GM12878 (cell line): ENCODE data around the gene BCCIP. TPM values are rescaled to one million over a fixed set of nuclear protein-coding genes. Genes with fewer than 3 reads are reported as not detected.

Experiments
- ATAC-seq: fragments of 200-7000 bp; cut with Tn5 transposase; 3 replicates; pipeline ENCODE4 v1.9.1; 2020; ENCODE audit warnings: mild to moderate bottlenecking, moderate library complexity
- BruUV-seq: library from RNA; stranded (reverse); fragments of 400-500 nt; replicated peaks from 2 replicates; lab custom pipeline; 2021; lab: Mats Ljungman, UMichigan
- CTCF ChIA-PET: fragments of 300-600 bp; sonication (Branson Sonifier 250); formaldehyde crosslinking; extraction: SDS; loops from one replicate; lab custom pipeline; 2021; ENCODE audit warnings: inconsistent platforms; lab: Yijun Ruan, JAX
- POLR2A ChIA-PET: fragments of 350-600 bp; formaldehyde crosslinking; extraction: SDS; loops from one replicate; lab custom pipeline; 2021; ENCODE audit warnings: inconsistent platforms; lab: Charles Lee
- RAD21 ChIA-PET: fragments of 300-600 bp; sonication (Branson Sonifier 250); formaldehyde crosslinking; loops from one replicate; lab custom pipeline; 2023; ENCODE audit warnings: antibody characterized with exemption; ENCODE audit not compliant: unreplicated experiment; lab: Charles Lee
- SMC1A ChIA-PET: fragments of 300-600 bp; sonication (Branson Sonifier 250); formaldehyde crosslinking; loops from one replicate; lab custom pipeline; 2023; ENCODE audit not compliant: unreplicated experiment, uncharacterized antibody; lab: Charles Lee
- DNase-seq: peaks from one replicate; pipeline ENCODE4 v3.0.0-alpha.2; 2011; ENCODE audit warnings: low read depth, low spot score
- FAIRE-seq: peaks from 3 replicates; lab custom pipeline; 2011; peaks lifted over from hg19 to GRCh38; lab: Jason Lieb, UNC
- H2AFZ ChIP-seq: 2 replicates; pipeline ENCODE4 v1.6.0; 2011; ENCODE audit warnings: low read depth, low read length, control low read depth; ENCODE audit not compliant: control insufficient read depth
- H3K27ac ChIP-seq: 2 replicates; pipeline ENCODE4 v1.5.1; 2011; ENCODE audit warnings: control low read depth; ENCODE audit not compliant: control insufficient read depth, insufficient read depth
- H3K27me3 ChIP-seq, 2 experiments: replicated peaks in 1 of 2; 2 replicates each; pipeline versions ENCODE4 v1.6.0 to v1.6.1; 2011; ENCODE audit warnings: low read length in 1 of 2; ENCODE audit not compliant: control insufficient read depth in 2 of 2, insufficient read depth in 2 of 2
- H3K36me3 ChIP-seq, 2 experiments: 2 replicates each; pipeline ENCODE4 v1.5.1; 2011; ENCODE audit warnings: low read length in 1 of 2; ENCODE audit not compliant: control insufficient read depth in 2 of 2, insufficient read depth in 2 of 2
- H3K4me1 ChIP-seq: 2 replicates; pipeline ENCODE4 v1.6.1; 2011; ENCODE audit warnings: mild to moderate bottlenecking, low read length, moderate library complexity, mixed read lengths; ENCODE audit not compliant: control insufficient read depth, insufficient read depth
- H3K4me2 ChIP-seq: 2 replicates; pipeline ENCODE4 v1.6.0; 2011; ENCODE audit warnings: control low read depth; ENCODE audit not compliant: control insufficient read depth, insufficient read depth
- H3K4me3 ChIP-seq: fragments of 200-600 bp; sonication (generic); 2 replicates; pipeline ENCODE4 v1.5.1; 2016
- H3K79me2 ChIP-seq: 2 replicates; pipeline ENCODE4 v1.6.0; 2011; ENCODE audit warnings: low read length; ENCODE audit not compliant: control insufficient read depth, insufficient read depth
- H3K9ac ChIP-seq: 2 replicates; pipeline ENCODE4 v1.8.0; 2011; ENCODE audit warnings: low read length, control low read depth, mixed read lengths; ENCODE audit not compliant: control insufficient read depth, insufficient read depth
- H3K9me3 ChIP-seq: replicated peaks from 3 replicates; pipeline ENCODE4 v1.5.1; 2011; ENCODE audit warnings: mild to moderate bottlenecking, low read length; ENCODE audit not compliant: control insufficient read depth, insufficient read depth
- H4K20me1 ChIP-seq: 2 replicates; pipeline ENCODE4 v1.6.0; 2011; ENCODE audit not compliant: control insufficient read depth, insufficient read depth
- BCL11A ChIP-seq: IDR thresholded peaks from 2 replicates; pipeline ENCODE4 v1.6.1; 2011; ENCODE audit warnings: low read depth, low read length
- CEBPZ ChIP-seq: fragments of 150-350 bp; IDR thresholded peaks from 2 replicates; pipeline ENCODE4 v1.6.1; 2016; ENCODE audit warnings: low read depth, low read length
- CUX1 ChIP-seq: IDR thresholded peaks from 2 replicates; pipeline ENCODE4 v1.6.1; 2012; ENCODE audit warnings: improper control_type of control experiment, low read depth, low read length; ENCODE audit not compliant: insufficient replicate concordance
- EP300 ChIP-seq, 2 experiments: fragments of 150-350 bp in 1 of 2; IDR thresholded peaks; 2 replicates each; pipeline ENCODE4 v1.6.1; 2011 to 2012; ENCODE audit warnings: low read depth in 2 of 2, low read length in 2 of 2, borderline replicate concordance in 1 of 2, improper control_type of control experiment in 1 of 2, inconsistent platforms in 1 of 2; ENCODE audit not compliant: control insufficient read depth in 1 of 2
- ETV6 ChIP-seq, 2 experiments: fragments of 450-650 bp in 1 of 2; IDR thresholded peaks in 1 of 2; conservative IDR thresholded peaks in 1 of 2; 2 replicates each; pipeline ENCODE4 v1.6.1; 2014; ENCODE audit warnings: antibody characterized with exemption in 1 of 2, borderline replicate concordance in 1 of 2, low read depth in 1 of 2, mild to moderate bottlenecking in 1 of 2, moderate library complexity in 1 of 2
- GABPA ChIP-seq: IDR thresholded peaks from 2 replicates; pipeline ENCODE4 v1.6.1; 2014; ENCODE audit warnings: antibody characterized with exemption, low read depth, mild to moderate bottlenecking, inconsistent platforms
- HDAC6 ChIP-seq: fragments of 200-600 bp; sonication (generic); IDR thresholded peaks from one replicate; pipeline ENCODE4 v1.8.0; 2017; ENCODE audit warnings: antibody characterized with exemption; ENCODE audit not compliant: unreplicated experiment
- NFIC ChIP-seq: IDR thresholded peaks from 2 replicates; pipeline ENCODE4 v1.6.1; 2012; ENCODE audit warnings: low read depth, mild to moderate bottlenecking, inconsistent platforms, low read length, moderate library complexity
- RCOR1 ChIP-seq: conservative IDR thresholded peaks from 2 replicates; pipeline ENCODE4 v1.6.1; 2012; ENCODE audit warnings: low read depth, low read length, improper control_type of control experiment
- WGBS: methylation state at CpG from one replicate; pipeline ENCODE4 v1.1.6; 2016; ENCODE audit warnings: low lambda C conversion rate; ENCODE audit not compliant: insufficient replicate concordance, insufficient coverage; ENCODE audit errors: missing lambda C conversion rate; 5-methylcytosine and 5-hydroxymethylcytosine counted together
- in situ Hi-C: fragments of 300-500 bp; cut with MboI; formaldehyde crosslinking; loops from 9 replicates; pipeline ENCODE4 v1.14.3; 2018; ENCODE audit warnings: mixed read lengths
- intact Hi-C: fragments of 100-400 bp; cut with micrococcal nuclease; formaldehyde crosslinking; loops from one replicate; pipeline ENCODE4 v1.14.2; 2022; ENCODE audit not compliant: unreplicated experiment
- polyA plus RNA-seq, 11 experiments: library from polyadenylated mRNA; depleted of rRNA in 4 of 11; unstranded in 6 of 11; stranded (reverse) in 5 of 11; fragments of >200 nt; fragmentation: Nextera tagmentation in 4 of 11; fragmentation: Illumina TruSeq in 1 of 11; extraction: Ambion mirVana in 4 of 11; extraction: Trizol in 1 of 11; gene quantifications; 1 replicate in 1 of 11; 2 replicates in 10 of 11; pipeline versions ENCODE4 v1.2.1 to v1.2.3, GENCODE V29; 2011 to 2016; ENCODE audit warnings: inconsistent platforms in 2 of 11, missing spikeins in 2 of 11, low read depth in 1 of 11
- total RNA-seq, 4 experiments: library from RNA; depleted of rRNA in 3 of 4; stranded (reverse); fragments of >200 nt in 3 of 4; fragmentation: Illumina TruSeq in 1 of 4; extraction: Trizol in 1 of 4; gene quantifications; 2 replicates each; pipeline versions ENCODE4 v1.2.1 to v1.2.3, GENCODE V29; 2013 to 2021

Gene BCCIP
- total and polyA plus RNA-seq, 10 of the 15 experiments (the other 5 are each of a cell fraction or from before 2014, with no cell fraction given) = 61.2 to 225 (median 127) TPM

DNA sequence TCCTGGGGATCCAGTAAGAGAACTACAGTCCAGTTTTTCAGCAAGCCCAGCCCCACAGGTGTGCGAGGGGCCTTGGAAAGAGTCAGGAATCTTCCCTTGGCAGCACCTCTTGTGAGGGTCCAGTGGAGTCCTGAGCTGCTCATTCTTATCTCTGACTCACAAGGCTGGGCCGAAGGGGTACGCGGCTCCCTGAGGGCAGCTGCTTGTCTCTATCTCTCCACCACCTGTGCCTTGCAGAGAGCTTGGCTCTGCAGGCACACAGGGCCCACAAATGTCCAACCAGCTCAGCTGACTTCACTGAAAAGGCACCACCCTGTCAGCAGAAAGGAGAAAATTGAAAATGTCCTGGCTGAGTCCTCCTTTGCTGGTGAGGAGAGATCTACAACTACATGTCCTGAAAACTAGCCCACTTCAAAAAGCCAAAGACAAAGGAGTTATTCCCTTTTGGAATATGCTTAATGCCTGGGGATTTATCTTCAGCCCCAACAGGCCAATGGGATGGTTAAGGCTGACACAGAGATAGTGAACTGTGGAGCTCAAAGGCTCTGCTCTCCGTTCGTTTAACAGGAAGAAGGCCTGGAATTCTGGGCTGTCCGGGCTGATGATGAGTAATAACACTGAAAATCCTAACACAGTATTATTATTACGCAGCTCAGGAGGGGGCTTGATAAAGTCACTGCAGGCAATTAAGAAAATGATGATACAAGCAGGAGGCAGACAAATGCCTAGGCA, 23.7 kb upstream of the BCCIP start (continued):
- TF ChIP-seq CUX1 = no peak
- no peak for TF ChIP-seq ETV6 (conservative IDR thresholded peaks at IDR 0.05 in 1 of 2, IDR thresholded peaks at IDR 0.05 in 1 of 2; ENCODE audit: borderline replicate concordance in 1 of 2, low read depth in 1 of 2)

GRCh38 chr10:125801574-125801973, 21.8 kb upstream of the BCCIP start:
- in situ Hi-C loops = no loop called here
- ChIA-PET CTCF (interaction anchor here (1.2 kb wide), 1 partner anchor 190 kb away, joined by 3 read pairs; no protein-coding TSS in a partner anchor), POLR2A (no interaction called here), SMC1A (interaction anchor here (0.7 to 1.4 kb wide), 2 partner anchors 19 to 37 kb away, joined by 3 read pairs; no protein-coding TSS in a partner anchor), RAD21 (no interaction called here)
- no peak for ATAC-seq
- FAIRE-seq = no peak
- WGBS = 100% methylated on average over 1 of the region's 1 CpG
- H3K36me3 ChIP-seq = peaks cover 3 to 15% of the 10 kb centered on the region in 2 experiments
- TF ChIP-seq NFIC = no peak
- no peak for TF ChIP-seq CEBPZ
- no peak for TF ChIP-seq GABPA
- TF ChIP-seq EP300 (IDR thresholded peaks at IDR 0.05; ENCODE audit: borderline replicate concordance in 1 of 2, control insufficient read depth in 1 of 2, low read depth in 2 of 2, low read length in 2 of 2) = no peak
- TF ChIP-seq BCL11A = no peak
- no peak for TF ChIP-seq HDAC6
- no peak for TF ChIP-seq RCOR1
- H3K79me2 ChIP-seq = no peaks in the 10 kb centered on the region
- H3K4me1 ChIP-seq = no peaks in the 10 kb centered on the region
- H4K20me1 ChIP-seq = no peaks in the 10 kb centered on the region
- no peak overlapping the region for H2AFZ ChIP-seq
- DNase-seq = no peak
- intact Hi-C loops = no loop called here
- H3K27ac ChIP-seq = no peak overlapping the region
- BruUV-seq = no TSS peak
- H3K4me2 ChIP-seq = no peak overlapping the region
- no peak overlapping the region for H3K4me3 ChIP-seq
- no peak overlapping the region for H3K9ac ChIP-seq
- H3K9me3 ChIP-seq = no peaks in the 10 kb centered on the region
- no peaks in the 10 kb centered on the region for H3K27me3 ChIP-seq
